Activated CD4-positive, CD25-positive, alpha-beta regulatory T cell (primary cell): ENCODE results near the gene CAMSAP3.
"Not testable (repeated sequence)": the region's sequence is repeated elsewhere in the genome, so short reads cannot be mapped to it uniquely, and the experiment has no call there.

Experiments used
- DNase-seq, 4 experiments: peaks; one replicate each; lab custom pipeline; 2025; lab: John Stamatoyannopoulos, UW

Gene CAMSAP3

GRCh38 chr19:7575434-7576040 is 20.1 kb upstream of the CAMSAP3 start:
- no peak for DNase-seq

GRCh38 chr19:7577422-7577821 is 18.2 kb upstream of the CAMSAP3 start:
- DNase-seq = not testable (repeated sequence)

DNA sequence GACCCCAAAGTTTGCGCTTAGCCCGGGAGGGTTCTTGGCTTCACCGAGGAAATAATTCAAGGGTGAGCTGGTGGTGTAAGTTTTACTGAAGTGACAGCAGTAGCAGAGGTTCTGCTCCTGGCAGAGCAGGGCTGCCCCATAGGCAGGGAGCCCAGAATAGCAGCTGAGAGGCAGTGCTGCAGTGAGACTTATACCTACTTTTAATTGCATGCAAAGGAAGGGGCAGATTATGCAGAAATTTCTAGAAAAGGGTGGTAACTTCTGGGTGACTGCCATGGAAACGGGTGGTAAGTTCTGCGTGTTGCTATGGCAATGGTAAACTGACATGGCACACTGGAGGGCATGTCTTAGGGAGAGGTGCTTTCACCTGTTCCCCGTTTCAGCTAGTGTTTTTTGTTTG is 17.5 kb upstream of the CAMSAP3 start:
- DNase-seq = no peak

DNA sequence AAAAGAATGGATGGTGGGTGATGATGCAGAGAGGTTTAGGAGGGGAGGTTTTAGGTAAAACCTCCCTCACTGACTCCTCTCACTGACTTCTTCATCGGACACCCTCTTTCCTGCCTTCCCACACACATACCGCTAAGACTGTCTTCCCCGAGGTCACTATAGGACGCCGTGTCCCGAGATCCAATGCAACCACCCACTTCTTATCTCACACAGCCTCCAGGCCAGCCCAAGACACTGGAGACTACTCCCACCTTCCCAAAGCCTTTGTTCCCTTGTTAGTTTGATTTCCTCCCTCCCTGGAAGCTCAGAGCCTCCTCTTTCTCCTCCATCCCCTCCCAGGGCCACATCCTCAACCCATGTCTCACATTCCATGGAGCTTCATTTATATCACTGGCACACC is 16.5 kb upstream of the CAMSAP3 start:
- no peak for DNase-seq

DNA sequence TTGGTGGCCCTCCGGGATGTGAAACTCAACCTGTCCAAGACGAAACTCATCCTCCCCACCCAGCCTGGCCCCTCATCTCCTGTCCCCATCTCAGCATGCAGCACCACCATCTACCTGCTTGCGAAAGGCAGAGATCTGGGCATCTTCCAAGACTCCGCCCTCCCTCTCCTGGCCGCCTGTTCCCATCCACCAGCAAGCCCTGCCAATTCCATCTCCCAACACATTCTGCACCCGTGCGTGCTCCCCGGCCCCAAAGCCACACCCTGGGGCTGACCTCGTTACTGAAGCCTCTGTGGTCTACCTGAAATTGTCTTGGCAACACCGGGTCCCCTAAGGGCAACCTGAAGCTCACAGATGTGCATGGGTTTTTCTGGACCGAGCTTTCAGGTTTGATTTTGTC is 13.2 kb upstream of the CAMSAP3 start:
- DNase-seq = no peak

GRCh38 chr19:7589822-7590221 is 5.8 kb upstream of the CAMSAP3 start:
- no peak for DNase-seq

GRCh38 chr19:7590256-7590655 is 5.4 kb upstream of the CAMSAP3 start:
- DNase-seq = no peak

- no peak for DNase-seq
These were observed 711 bp downstream of the CAMSAP3 start for GRCh38 chr19:7596211-7596937.

- no peak for DNase-seq
These were observed 2.0 kb downstream of the CAMSAP3 start for GRCh38 chr19:7597689-7598088.

- no peak for DNase-seq
These were observed 2.5 kb downstream of the CAMSAP3 start for GRCh38 chr19:7598180-7598579.

GRCh38 chr19:7600721-7601120 is 5.1 kb downstream of the CAMSAP3 start:
- no peak for DNase-seq

GRCh38 chr19:7602240-7602934 is 6.7 kb downstream of the CAMSAP3 start:
- DNase-seq = no peak

- DNase-seq = no peak
These were observed 7.4 kb downstream of the CAMSAP3 start for GRCh38 chr19:7602935-7603497.

GRCh38 chr19:7603919-7604318 is 8.3 kb downstream of the CAMSAP3 start:
- DNase-seq = no peak

GRCh38 chr19:7605490-7606222 is 10.0 kb downstream of the CAMSAP3 start:
- no peak for DNase-seq

DNA sequence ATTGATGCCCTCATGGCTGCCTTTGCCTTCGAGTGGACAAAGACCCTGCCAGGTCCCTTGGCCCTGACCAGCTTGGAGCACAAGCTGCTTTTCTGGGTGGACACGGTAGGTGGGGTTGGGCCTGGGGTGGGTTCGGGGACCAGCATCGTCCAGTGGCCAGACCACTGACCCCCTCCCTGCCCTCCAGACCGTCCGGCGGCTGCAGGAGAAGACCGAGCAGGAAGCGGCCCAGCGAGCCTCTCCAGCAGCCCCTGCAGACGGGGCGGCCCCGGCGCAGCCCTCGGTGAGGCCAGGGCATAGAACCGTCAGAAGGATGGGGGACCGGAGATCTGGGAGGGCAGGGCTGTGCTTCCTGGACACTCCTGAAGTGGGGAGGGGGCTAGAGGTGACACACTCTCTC is 10.6 kb downstream of the CAMSAP3 start:
- no peak for DNase-seq

GRCh38 chr19:7607212-7607873 is 11.7 kb downstream of the CAMSAP3 start:
- no peak for DNase-seq

- no peak for DNase-seq
These were observed 12.4 kb downstream of the CAMSAP3 start for GRCh38 chr19:7607874-7608560.

- DNase-seq = no peak
These were observed 15.0 kb downstream of the CAMSAP3 start for GRCh38 chr19:7610491-7611240.

DNA sequence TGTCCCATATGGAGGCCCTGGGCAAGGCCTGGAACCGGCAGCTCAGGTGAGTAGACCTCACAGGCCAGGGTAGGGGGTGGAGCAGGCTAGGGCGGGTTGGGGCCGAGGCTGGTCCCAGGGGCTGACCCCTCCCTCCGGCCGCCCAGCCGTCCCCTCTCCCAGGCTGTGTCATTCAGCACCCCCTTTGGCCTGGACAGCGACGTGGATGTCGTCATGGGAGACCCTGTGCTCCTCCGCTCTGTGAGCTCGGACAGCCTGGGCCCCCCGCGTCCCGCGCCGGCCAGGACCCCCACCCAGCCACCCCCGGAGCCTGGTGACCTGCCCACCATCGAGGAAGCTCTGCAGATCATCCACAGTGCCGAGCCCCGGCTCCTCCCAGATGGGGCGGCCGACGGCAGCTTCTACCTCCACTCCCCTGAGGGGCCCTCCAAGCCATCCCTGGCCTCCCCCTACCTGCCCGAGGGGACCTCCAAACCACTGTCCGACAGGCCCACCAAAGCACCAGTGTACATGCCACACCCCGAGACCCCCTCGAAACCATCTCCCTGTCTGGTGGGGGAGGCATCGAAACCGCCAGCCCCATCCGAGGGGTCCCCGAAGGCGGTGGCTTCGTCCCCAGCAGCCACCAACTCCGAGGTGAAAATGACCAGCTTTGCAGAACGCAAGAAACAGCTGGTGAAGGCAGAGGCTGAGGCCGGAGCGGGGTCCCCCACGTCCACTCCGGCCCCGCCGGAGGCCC is 16.0 kb downstream of the CAMSAP3 start:
- no peak for DNase-seq
